Ishikawa (cell line): ENCODE data around the gene DCD.

Source experiments
- CREB1 ChIP-seq: IDR thresholded peaks from 2 replicates; pipeline ENCODE4 v1.6.1; 2012; ENCODE audit warnings: low read depth
- RAD21 ChIP-seq: IDR thresholded peaks from 2 replicates; pipeline ENCODE4 v1.6.1; 2012; ENCODE audit warnings: low read depth
- ZBTB7A ChIP-seq: IDR thresholded peaks from 2 replicates; pipeline ENCODE4 v1.6.1; 2012; ENCODE audit warnings: low read depth
- TF ChIP-seq, protein P1 (sequence below): IDR thresholded peaks from 2 replicates; pipeline ENCODE4 v1.6.1; 2012

DNA sequence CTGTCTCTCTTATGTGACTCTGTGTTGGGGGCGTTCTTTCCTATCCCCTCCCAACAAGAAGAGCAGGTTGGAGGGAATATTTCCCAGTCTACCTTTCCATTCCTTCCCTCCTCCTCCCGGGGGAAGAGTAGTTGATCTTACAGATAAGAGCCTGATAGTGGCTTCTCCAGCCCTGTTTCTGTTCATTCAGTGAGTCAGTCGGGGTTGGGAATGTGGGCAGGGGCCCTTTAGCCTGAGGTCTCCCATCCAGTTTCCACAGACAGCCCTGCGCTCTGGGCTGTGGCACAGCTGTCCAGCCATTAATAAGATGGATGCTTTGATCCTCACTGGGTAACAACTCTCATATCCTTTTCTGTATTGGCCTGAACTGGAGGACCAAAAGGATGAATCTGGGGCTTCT is 41.6 kb downstream of the DCD start:
- TF ChIP-seq, protein P1, sequence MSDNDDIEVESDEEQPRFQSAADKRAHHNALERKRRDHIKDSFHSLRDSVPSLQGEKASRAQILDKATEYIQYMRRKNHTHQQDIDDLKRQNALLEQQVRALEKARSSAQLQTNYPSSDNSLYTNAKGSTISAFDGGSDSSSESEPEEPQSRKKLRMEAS: no peak
- TF ChIP-seq ZBTB7A (no peak), RAD21 (no peak), CREB1 (no peak)
